ENCODE measurements around the gene KSR2. TPM values are rescaled to one million over a fixed set of nuclear protein-coding genes. Genes with fewer than 3 reads are reported as not detected.
"Not testable (repeated sequence)": the region's sequence is repeated elsewhere in the genome, so short reads cannot be mapped to it uniquely, and the experiment has no call there.

The KSR2 gene
- total and polyA plus RNA-seq, 2 experiments from 2014 or later: under 0.01 to 0.02 TPM

- H3K27ac ChIP-seq: no peak overlapping the region
- DNase-seq (ENCODE audit: low read depth in 1 of 2, low spot score in 1 of 2): no peak
- TF ChIP-seq, protein P1, sequence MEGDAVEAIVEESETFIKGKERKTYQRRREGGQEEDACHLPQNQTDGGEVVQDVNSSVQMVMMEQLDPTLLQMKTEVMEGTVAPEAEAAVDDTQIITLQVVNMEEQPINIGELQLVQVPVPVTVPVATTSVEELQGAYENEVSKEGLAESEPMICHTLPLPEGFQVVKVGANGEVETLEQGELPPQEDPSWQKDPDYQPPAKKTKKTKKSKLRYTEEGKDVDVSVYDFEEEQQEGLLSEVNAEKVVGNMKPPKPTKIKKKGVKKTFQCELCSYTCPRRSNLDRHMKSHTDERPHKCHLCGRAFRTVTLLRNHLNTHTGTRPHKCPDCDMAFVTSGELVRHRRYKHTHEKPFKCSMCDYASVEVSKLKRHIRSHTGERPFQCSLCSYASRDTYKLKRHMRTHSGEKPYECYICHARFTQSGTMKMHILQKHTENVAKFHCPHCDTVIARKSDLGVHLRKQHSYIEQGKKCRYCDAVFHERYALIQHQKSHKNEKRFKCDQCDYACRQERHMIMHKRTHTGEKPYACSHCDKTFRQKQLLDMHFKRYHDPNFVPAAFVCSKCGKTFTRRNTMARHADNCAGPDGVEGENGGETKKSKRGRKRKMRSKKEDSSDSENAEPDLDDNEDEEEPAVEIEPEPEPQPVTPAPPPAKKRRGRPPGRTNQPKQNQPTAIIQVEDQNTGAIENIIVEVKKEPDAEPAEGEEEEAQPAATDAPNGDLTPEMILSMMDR (IDR thresholded peaks at IDR 0.05; ENCODE audit: low read depth, low read length): no peak
These were observed 67.2 kb downstream of the KSR2 start for GRCh38 chr12:117901631-117902030.

DNA sequence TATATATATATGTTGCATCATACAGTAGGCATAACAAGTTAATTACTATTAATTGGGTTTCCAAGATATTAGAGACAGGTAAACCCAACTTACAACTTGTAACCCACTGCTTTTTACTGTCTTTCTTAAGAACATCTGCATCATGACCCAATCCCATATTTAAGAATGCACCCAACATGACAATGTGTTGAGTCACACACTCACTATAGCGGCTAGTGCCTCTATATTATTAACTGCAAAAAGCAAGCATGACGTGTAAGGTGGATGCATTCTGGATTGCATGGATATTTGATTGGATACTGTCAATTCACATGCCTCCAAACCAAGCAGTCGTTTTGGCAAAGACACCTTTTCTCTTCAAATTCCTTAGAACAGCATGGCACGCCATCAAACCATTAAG, 68.2 kb downstream of the KSR2 start:
- Histone ChIP-seq H3K27ac (no peak overlapping the region), H3K4me3 (no peak overlapping the region), H3K36me3 (no peaks in the 10 kb centered on the region), H3K9me3 (ENCODE audit: low read depth) (no peaks in the 10 kb centered on the region), H3K4me1 (ENCODE audit: low read depth) (no peaks in the 10 kb centered on the region), H3K27me3 (no peaks in the 10 kb centered on the region)
- no peak for DNase-seq (ENCODE audit: low read depth in 1 of 2, low spot score in 1 of 2)
- TF ChIP-seq, protein P1 (IDR thresholded peaks at IDR 0.05; ENCODE audit: low read depth, low read length): no peak

More at GRCh38 chr12:117901631-117902030, 67.2 kb downstream of the KSR2 start:
- Histone ChIP-seq H3K9me3 (ENCODE audit: low read depth) (no peaks in the 10 kb centered on the region), H3K4me1 (ENCODE audit: low read depth) (no peaks in the 10 kb centered on the region), H3K36me3 (no peaks in the 10 kb centered on the region), H3K27me3 (no peaks in the 10 kb centered on the region), H3K4me3 (no peak overlapping the region)

- no peak overlapping the region for H3K27ac ChIP-seq
- no peak overlapping the region for H3K4me3 ChIP-seq
- H3K4me1 ChIP-seq (ENCODE audit: low read depth): no peaks in the 10 kb centered on the region
- DNase-seq (ENCODE audit: low read depth in 1 of 2, low spot score in 1 of 2): no peak
- TF ChIP-seq, protein P1 (IDR thresholded peaks at IDR 0.05; ENCODE audit: low read depth, low read length): no peak
- H3K9me3 ChIP-seq (ENCODE audit: low read depth): no peaks in the 10 kb centered on the region
- H3K36me3 ChIP-seq: no peaks in the 10 kb centered on the region
- no peaks in the 10 kb centered on the region for H3K27me3 ChIP-seq
These were observed 71.2 kb downstream of the KSR2 start for GRCh38 chr12:117897372-117898161.

DNA sequence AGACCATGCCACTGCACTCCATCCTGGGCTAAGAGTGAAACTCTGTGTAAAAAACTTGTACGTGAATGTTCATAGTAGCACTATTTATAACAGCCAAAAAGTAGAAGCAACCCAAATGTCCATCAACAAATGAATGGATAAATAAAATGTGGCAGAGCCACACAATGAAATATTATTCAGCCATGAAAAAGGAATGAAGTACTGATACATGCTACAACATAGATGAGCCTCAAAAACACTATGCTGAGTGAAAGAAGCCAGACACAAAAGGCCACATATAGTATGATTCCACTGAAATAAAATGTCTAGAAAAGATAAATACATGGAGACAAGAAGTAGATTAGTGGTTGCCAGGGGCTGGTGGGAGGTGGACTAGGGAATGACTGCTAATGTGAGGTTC, 72.8 kb downstream of the KSR2 start:
- Histone ChIP-seq H3K27me3 (no peaks in the 10 kb centered on the region), H3K27ac (no peak overlapping the region), H3K36me3 (no peaks in the 10 kb centered on the region), H3K4me3 (no peak overlapping the region), H3K4me1 (ENCODE audit: low read depth) (no peaks in the 10 kb centered on the region), H3K9me3 (ENCODE audit: low read depth) (no peaks in the 10 kb centered on the region)
- DNase-seq (ENCODE audit: low read depth in 1 of 2, low spot score in 1 of 2): no peak
- TF ChIP-seq, protein P1 (IDR thresholded peaks at IDR 0.05; ENCODE audit: low read depth, low read length): no peak

DNA sequence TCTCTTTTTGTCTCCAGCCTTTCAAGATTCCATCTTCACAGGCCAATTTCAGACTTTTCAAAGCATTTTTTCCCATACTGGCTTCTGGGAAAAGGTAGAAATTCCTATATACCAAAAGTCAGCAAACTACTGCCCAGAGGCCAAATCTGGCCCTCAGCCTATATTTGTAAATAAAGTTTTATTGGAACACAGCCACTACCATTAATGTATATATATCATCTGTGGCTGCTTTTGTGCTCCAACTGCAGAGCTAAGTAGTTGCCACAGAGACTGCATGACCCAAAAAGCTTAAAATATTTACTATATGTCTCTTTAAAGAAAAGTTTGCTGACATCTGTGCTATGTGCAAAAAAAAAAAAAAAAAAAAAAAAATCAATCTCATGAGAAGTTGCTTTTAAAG, 76.3 kb downstream of the KSR2 start:
- Histone ChIP-seq H3K36me3 (no peaks in the 10 kb centered on the region), H3K4me3 (no peak overlapping the region), H3K27me3 (no peaks in the 10 kb centered on the region), H3K4me1 (ENCODE audit: low read depth) (no peaks in the 10 kb centered on the region), H3K27ac (no peak overlapping the region), H3K9me3 (ENCODE audit: low read depth) (no peaks in the 10 kb centered on the region)
- TF ChIP-seq, protein P1 (IDR thresholded peaks at IDR 0.05; ENCODE audit: low read depth, low read length): no peak
- DNase-seq (ENCODE audit: low read depth in 1 of 2, low spot score in 1 of 2): no peak

GRCh38 chr12:117891265-117891664, 77.5 kb downstream of the KSR2 start:
- not testable (repeated sequence) for H3K27me3 ChIP-seq; DNase-seq (ENCODE audit: low read depth in 1 of 2, low spot score in 1 of 2); H3K4me1 ChIP-seq (ENCODE audit: low read depth); H3K9me3 ChIP-seq (ENCODE audit: low read depth); H3K4me3 ChIP-seq; H3K27ac ChIP-seq; H3K36me3 ChIP-seq
